Activated T-cell treated with anti-CD3 and anti-CD28 coated beads, Interleukin-2, amount 50 U/mL, for 24 hours (primary cell): ENCODE results near the gene C4A.

Experiments used
- DNase-seq: peaks from one replicate; pipeline ENCODE4 v3.0.0-alpha.2; 2020
- H3K27ac Mint-ChIP-seq: 2 replicates; pipeline ENCODE4 v1.8.0; 2020; ENCODE audit warnings: mild to moderate bottlenecking, mixed read lengths
- H3K27me3 Mint-ChIP-seq: 2 replicates; pipeline ENCODE4 v1.8.0; 2020; ENCODE audit warnings: mixed read lengths
- H3K36me3 Mint-ChIP-seq: 2 replicates; pipeline ENCODE4 v1.8.0; 2020; ENCODE audit warnings: low read depth, mixed read lengths
- H3K4me1 Mint-ChIP-seq: 2 replicates; pipeline ENCODE4 v1.8.0; 2020; ENCODE audit warnings: low read depth, mixed read lengths
- H3K4me3 Mint-ChIP-seq: 2 replicates; pipeline ENCODE4 v1.8.0; 2020; ENCODE audit warnings: mild to moderate bottlenecking, moderate library complexity, mixed read lengths
- H3K9me3 Mint-ChIP-seq: 2 replicates; pipeline ENCODE4 v1.8.0; 2020; ENCODE audit warnings: mixed read lengths

C4A gene

GRCh38 chr6:31949926-31950548 lies 31.8 kb upstream of the C4A start:
- H3K27me3 Mint-ChIP-seq = peaks cover 3% of the 10 kb centered on the region
- H3K36me3 Mint-ChIP-seq = peaks cover 46% of the 10 kb centered on the region
- H3K9me3 Mint-ChIP-seq = no peaks in the 10 kb centered on the region
- peak overlapping the region; percentile 31 for H3K27ac Mint-ChIP-seq
- DNase-seq = no peak
- no peak overlapping the region for H3K4me3 Mint-ChIP-seq
- peaks cover 8% of the 10 kb centered on the region for H3K4me1 Mint-ChIP-seq

- peak overlapping the region; percentile 59 for H3K27ac Mint-ChIP-seq
- peak; percentile 55 for DNase-seq
- no peaks in the 10 kb centered on the region for H3K9me3 Mint-ChIP-seq
- H3K36me3 Mint-ChIP-seq = peaks cover 67% of the 10 kb centered on the region
- no peak overlapping the region for H3K4me3 Mint-ChIP-seq
- peaks cover 6% of the 10 kb centered on the region for H3K4me1 Mint-ChIP-seq
- H3K27me3 Mint-ChIP-seq = no peaks in the 10 kb centered on the region
Observed at GRCh38 chr6:31952140-31952805, 29.6 kb upstream of the C4A start.

GRCh38 chr6:31952890-31953289 lies 29.0 kb upstream of the C4A start:
- H3K9me3 Mint-ChIP-seq = no peaks in the 10 kb centered on the region
- H3K4me3 Mint-ChIP-seq = no peak overlapping the region
- no peak for DNase-seq
- peaks cover 12% of the 10 kb centered on the region for H3K4me1 Mint-ChIP-seq
- peak overlapping the region; percentile 59 for H3K27ac Mint-ChIP-seq
- no peaks in the 10 kb centered on the region for H3K27me3 Mint-ChIP-seq
- peaks cover 74% of the 10 kb centered on the region for H3K36me3 Mint-ChIP-seq

GRCh38 chr6:31954511-31954910 lies 27.3 kb upstream of the C4A start:
- DNase-seq = no peak
- Mint-ChIP-seq H3K27ac (peak overlapping the region; percentile 45), H3K4me1 (peaks cover 24% of the 10 kb centered on the region), H3K9me3 (no peaks in the 10 kb centered on the region), H3K36me3 (peaks cover 87% of the 10 kb centered on the region), H3K4me3 (no peak overlapping the region), H3K27me3 (no peaks in the 10 kb centered on the region)

- Mint-ChIP-seq H3K36me3 (peaks cover 95% of the 10 kb centered on the region), H3K4me1 (peaks cover 46% of the 10 kb centered on the region), H3K27me3 (no peaks in the 10 kb centered on the region), H3K4me3 (peak overlapping the region; percentile 99), H3K9me3 (no peaks in the 10 kb centered on the region), H3K27ac (peak overlapping the region; percentile 60)
- DNase-seq = no peak
Observed at GRCh38 chr6:31956796-31957195, 25.1 kb upstream of the C4A start.

- Mint-ChIP-seq H3K27me3 (no peaks in the 10 kb centered on the region), H3K4me3 (peak overlapping the region; percentile 99), H3K4me1 (peaks cover 47% of the 10 kb centered on the region), H3K36me3 (peaks cover 95% of the 10 kb centered on the region), H3K27ac (peak overlapping the region; percentile 96), H3K9me3 (no peaks in the 10 kb centered on the region)
- DNase-seq = no peak
Observed at GRCh38 chr6:31958412-31958740, 23.5 kb upstream of the C4A start.

GRCh38 chr6:31958741-31959739 lies 22.8 kb upstream of the C4A start, which contains the start of the genes NELFE and SKIC2:
NELFE (minus strand) TSS chr6:31958971; CDS start chr6:31958446, 525 bp downstream.
SKIC2 (plus strand) TSS chr6:31959175; CDS start chr6:31959193, 18 bp downstream.
- peak; percentile 99 for DNase-seq
- peak within 1 kb of the TSS; percentile 99 for H3K4me3 Mint-ChIP-seq
- peak within 1 kb of the TSS; percentile 98 for H3K27ac Mint-ChIP-seq

GRCh38 chr6:31961616-31962015 lies 20.2 kb upstream of the C4A start:
- peaks cover 47% of the 10 kb centered on the region for H3K4me1 Mint-ChIP-seq
- H3K27ac Mint-ChIP-seq = peak overlapping the region; percentile 98
- no peak overlapping the region for H3K4me3 Mint-ChIP-seq
- H3K36me3 Mint-ChIP-seq = peaks cover 96% of the 10 kb centered on the region
- no peaks in the 10 kb centered on the region for H3K27me3 Mint-ChIP-seq
- DNase-seq = no peak
- H3K9me3 Mint-ChIP-seq = no peaks in the 10 kb centered on the region

More at GRCh38 chr6:31958741-31959739, 22.8 kb upstream of the C4A start, which contains the start of the genes NELFE and SKIC2:
- no peaks in the 10 kb centered on the region for H3K27me3 Mint-ChIP-seq
- H3K4me1 Mint-ChIP-seq = peaks cover 47% of the 10 kb centered on the region
- peaks cover 95% of the 10 kb centered on the region for H3K36me3 Mint-ChIP-seq
- no peaks in the 10 kb centered on the region for H3K9me3 Mint-ChIP-seq

GRCh38 chr6:31963921-31964320 lies 17.9 kb upstream of the C4A start:
- no peaks in the 10 kb centered on the region for H3K9me3 Mint-ChIP-seq
- no peaks in the 10 kb centered on the region for H3K27me3 Mint-ChIP-seq
- H3K4me3 Mint-ChIP-seq = no peak overlapping the region
- peaks cover 29% of the 10 kb centered on the region for H3K4me1 Mint-ChIP-seq
- peaks cover 98% of the 10 kb centered on the region for H3K36me3 Mint-ChIP-seq
- no peak for DNase-seq
- H3K27ac Mint-ChIP-seq = peak overlapping the region; percentile 22

GRCh38 chr6:31965700-31966099 lies 16.2 kb upstream of the C4A start:
- H3K27me3 Mint-ChIP-seq = no peaks in the 10 kb centered on the region
- H3K36me3 Mint-ChIP-seq = peaks cover 100% of the 10 kb centered on the region
- H3K27ac Mint-ChIP-seq = no peak overlapping the region
- DNase-seq = no peak
- H3K4me1 Mint-ChIP-seq = peaks cover 28% of the 10 kb centered on the region
- no peaks in the 10 kb centered on the region for H3K9me3 Mint-ChIP-seq
- H3K4me3 Mint-ChIP-seq = no peak overlapping the region

- Mint-ChIP-seq H3K27me3 (no peaks in the 10 kb centered on the region), H3K36me3 (peaks cover 99% of the 10 kb centered on the region), H3K27ac (no peak overlapping the region), H3K4me3 (no peak overlapping the region), H3K4me1 (peaks cover 28% of the 10 kb centered on the region), H3K9me3 (no peaks in the 10 kb centered on the region)
- DNase-seq = no peak
Observed at GRCh38 chr6:31966506-31966905, 15.4 kb upstream of the C4A start.

- Mint-ChIP-seq H3K4me1 (peaks cover 28% of the 10 kb centered on the region), H3K4me3 (no peak overlapping the region), H3K27me3 (no peaks in the 10 kb centered on the region)
Observed at GRCh38 chr6:31966997-31967925, 14.6 kb upstream of the C4A start.

GRCh38 chr6:31967926-31968320 lies 13.9 kb upstream of the C4A start:
- Mint-ChIP-seq H3K36me3 (peaks cover 97% of the 10 kb centered on the region), H3K4me1 (peaks cover 33% of the 10 kb centered on the region)

More at GRCh38 chr6:31966997-31967925, 14.6 kb upstream of the C4A start:
- DNase-seq = no peak
- peaks cover 97% of the 10 kb centered on the region for H3K36me3 Mint-ChIP-seq
- peak overlapping the region; percentile 100 for H3K27ac Mint-ChIP-seq
- no peaks in the 10 kb centered on the region for H3K9me3 Mint-ChIP-seq

More at GRCh38 chr6:31967926-31968320, 13.9 kb upstream of the C4A start:
- Mint-ChIP-seq H3K27me3 (no peaks in the 10 kb centered on the region), H3K9me3 (no peaks in the 10 kb centered on the region), H3K4me3 (no peak overlapping the region), H3K27ac (peak overlapping the region; percentile 100)
- DNase-seq = no peak
